Esophagus squamous epithelium (tissue), 4 donors: ENCODE measurements around the gene WWOX.

Experiments used
- CTCF ChIP-seq, 6 experiments: fragments of 450-650 bp in 4 of 6; fragments of 200-600 bp in 2 of 6; sonication (generic) in 2 of 6; IDR thresholded peaks; one replicate each; pipeline ENCODE4 v1.5.1; 2016 to 2019; ENCODE audit warnings: antibody characterized with exemption in 6 of 6, mild to moderate bottlenecking in 4 of 6, moderate library complexity in 4 of 6
- POLR2A ChIP-seq, 4 donors: fragments of 450-650 bp; IDR thresholded peaks; one replicate each; pipeline ENCODE4 v1.6.1; 2017; ENCODE audit warnings: antibody characterized with exemption in 4 of 4, mild to moderate bottlenecking in 4 of 4, moderate library complexity in 3 of 4

- no peak for TF ChIP-seq CTCF (IDR thresholded peaks at IDR 0.05)
- TF ChIP-seq POLR2A (IDR thresholded peaks at IDR 0.05) = no peak
These were observed 797.8 kb downstream of the WWOX start for GRCh38 chr16:78897299-78897698.
